Thoracic aorta (tissue), 2 donors: ENCODE measurements around the gene ZNF575. TPM values are rescaled to one million over a fixed set of nuclear protein-coding genes. Genes with fewer than 3 reads are reported as not detected.

Source experiments
- ATAC-seq: fragments of 150-250 bp; one replicate; pipeline ENCODE4 v1.8.0; 2017; ENCODE audit warnings: low read depth; ENCODE audit not compliant: insufficient number of reproducible peaks, low FRiP score
- DNase-seq: peaks from one replicate; pipeline ENCODE4 v3.0.0-alpha.2; 2020; ENCODE audit warnings: low spot score
- H3K27ac ChIP-seq, 2 donors: fragments of 200-600 bp; sonication (generic); 1 replicate in 1 of 2; 2 replicates in 1 of 2; pipeline ENCODE4 v1.5.1; 2016; ENCODE audit warnings: mild to moderate bottlenecking in 2 of 2, moderate library complexity in 2 of 2
- H3K27me3 ChIP-seq: fragments of 200-600 bp; sonication (generic); replicated peaks from 2 replicates; pipeline ENCODE4 v1.6.0; 2016; ENCODE audit warnings: mild to moderate bottlenecking; ENCODE audit not compliant: insufficient read depth
- H3K36me3 ChIP-seq: fragments of 200-600 bp; sonication (generic); one replicate; pipeline ENCODE4 v1.5.1; 2016
- H3K4me1 ChIP-seq, 2 donors: fragments of 200-600 bp; sonication (generic); 1 replicate in 1 of 2; 2 replicates in 1 of 2; pipeline versions ENCODE4 v1.5.1 to v1.6.0; 2016; ENCODE audit warnings: low read depth in 2 of 2, mild to moderate bottlenecking in 1 of 2; ENCODE audit not compliant: control insufficient read depth in 1 of 2
- H3K4me3 ChIP-seq: fragments of 200-600 bp; sonication (generic); 2 replicates; pipeline ENCODE4 v1.5.1; 2016; ENCODE audit warnings: mild to moderate bottlenecking
- H3K9me3 ChIP-seq: fragments of 200-600 bp; sonication (generic); 2 replicates; pipeline ENCODE4 v1.5.1; 2016
- CTCF ChIP-seq: fragments of 200-600 bp; sonication (generic); IDR thresholded peaks from one replicate; pipeline ENCODE4 v1.5.1; 2019; ENCODE audit warnings: antibody characterized with exemption
- total RNA-seq, 2 donors: library from RNA; depleted of rRNA; stranded (reverse); fragments of >200 nt; gene quantifications; one replicate each; pipeline versions ENCODE4 v1.1.0 to v1.2.3, GENCODE V29; 2016

ZNF575 gene
- total RNA-seq, 2 donors from 2014 or later, result 1.6 TPM; not detected in 1

- H3K4me1 ChIP-seq, result peaks cover 6 to 21% of the 10 kb centered on the region in 2 donors
- H3K9me3 ChIP-seq, result no peaks in the 10 kb centered on the region
- no peak for DNase-seq
- H3K27me3 ChIP-seq, result no peaks in the 10 kb centered on the region
- TF ChIP-seq CTCF, result no peak
- H3K36me3 ChIP-seq, result peaks cover 18% of the 10 kb centered on the region
- H3K4me3 ChIP-seq, result no peak overlapping the region
- ATAC-seq, result no peak
- no peak overlapping the region for H3K27ac ChIP-seq
These were observed 27.7 kb downstream of the ZNF575 start for GRCh38 chr19:43560687-43561086.

GRCh38 chr19:43561139-43561970 lies 28.4 kb downstream of the ZNF575 start:
- Histone ChIP-seq H3K9me3 (no peaks in the 10 kb centered on the region), H3K4me3 (no peak overlapping the region), H3K4me1 (peaks cover 6 to 21% of the 10 kb centered on the region in 2 donors), H3K27me3 (no peaks in the 10 kb centered on the region), H3K27ac (no peak overlapping the region), H3K36me3 (peaks cover 18% of the 10 kb centered on the region)
- ATAC-seq (no peak), DNase-seq (no peak)
- TF ChIP-seq CTCF, result no peak

- H3K27ac ChIP-seq, result peak overlapping the region; percentile 58 to 73
- TF ChIP-seq CTCF, result no peak
- no peak for DNase-seq
- no peaks in the 10 kb centered on the region for H3K9me3 ChIP-seq
- no peak for ATAC-seq
- H3K27me3 ChIP-seq, result no peaks in the 10 kb centered on the region
- peaks cover 6 to 21% of the 10 kb centered on the region in 2 donors for H3K4me1 ChIP-seq
- H3K36me3 ChIP-seq, result peaks cover 14% of the 10 kb centered on the region
- no peak overlapping the region for H3K4me3 ChIP-seq
These were observed 29.3 kb downstream of the ZNF575 start for GRCh38 chr19:43562226-43562697.

- Histone ChIP-seq H3K27ac (peak overlapping the region; percentile 58 to 73), H3K9me3 (no peaks in the 10 kb centered on the region), H3K4me3 (no peak overlapping the region), H3K27me3 (no peaks in the 10 kb centered on the region), H3K36me3 (peaks cover 12% of the 10 kb centered on the region), H3K4me1 (peaks cover 6 to 21% of the 10 kb centered on the region in 2 donors)
- TF ChIP-seq CTCF, result no peak
- ATAC-seq, result peak; percentile 77
- peak; percentile 14 for DNase-seq
These were observed 29.8 kb downstream of the ZNF575 start for GRCh38 chr19:43562698-43563241.

GRCh38 chr19:43563816-43564457 lies 30.9 kb downstream of the ZNF575 start:
- no peaks in the 10 kb centered on the region for H3K27me3 ChIP-seq
- no peak overlapping the region for H3K4me3 ChIP-seq
- H3K27ac ChIP-seq, result peak overlapping the region in 1 of 2 donors; percentile 73
- H3K36me3 ChIP-seq, result peaks cover 9% of the 10 kb centered on the region
- no peaks in the 10 kb centered on the region for H3K9me3 ChIP-seq
- DNase-seq, result no peak
- no peak for ATAC-seq
- no peak for TF ChIP-seq CTCF
- H3K4me1 ChIP-seq, result peaks cover 6 to 21% of the 10 kb centered on the region in 2 donors
